GM19395 (cell line): ENCODE results near the gene MYADML2.

Experiments used
- ATAC-seq: cut with Tn5 transposase; IDR thresholded peaks from one replicate; pipeline ENCODE4 v1.9.1; 2021; ENCODE audit warnings: mild to moderate bottlenecking, moderate library complexity; ENCODE audit not compliant: unreplicated experiment

The MYADML2 gene

DNA sequence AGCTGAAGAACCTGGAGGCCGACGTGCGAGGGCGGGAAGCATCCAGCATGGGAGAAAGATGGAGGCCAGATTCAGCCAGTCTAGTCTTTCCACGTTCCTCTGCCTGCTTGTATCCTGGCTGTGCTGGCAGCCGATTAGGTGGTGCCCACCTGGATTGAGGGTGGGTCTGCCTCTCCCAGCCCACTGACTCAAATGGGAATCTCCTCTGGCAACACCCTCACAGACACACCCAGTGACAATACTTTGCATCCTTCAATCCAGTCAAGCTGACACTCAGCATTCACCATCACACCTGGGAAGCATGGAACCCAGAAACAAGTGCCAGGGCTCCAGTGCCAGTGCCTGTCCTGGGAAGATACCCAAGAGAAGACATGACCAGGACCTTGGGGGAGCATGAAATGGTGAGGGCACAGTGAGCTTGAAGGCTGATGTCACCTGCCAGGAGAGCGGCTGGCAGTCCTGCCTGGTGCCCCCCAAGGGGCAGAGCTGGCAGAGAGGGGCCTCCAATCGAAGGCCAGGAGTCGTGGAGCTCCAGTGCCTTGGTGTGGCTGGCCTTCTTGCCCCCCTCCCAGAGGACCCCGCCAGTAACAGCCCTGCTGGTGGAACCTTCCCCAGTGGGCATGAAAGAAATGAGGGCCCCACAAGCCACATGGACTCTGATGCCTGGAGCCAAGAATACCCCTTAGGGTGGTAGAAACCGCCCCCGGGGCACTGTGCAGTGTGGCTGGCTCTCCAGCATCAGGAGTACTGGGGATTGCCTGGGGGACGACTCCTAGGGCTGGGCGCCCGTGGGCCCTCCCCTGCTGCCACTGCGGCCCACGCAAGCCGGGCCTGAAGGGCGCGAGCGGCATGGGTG is 45.6 kb downstream of the MYADML2 start:
- ATAC-seq, result no peak

DNA sequence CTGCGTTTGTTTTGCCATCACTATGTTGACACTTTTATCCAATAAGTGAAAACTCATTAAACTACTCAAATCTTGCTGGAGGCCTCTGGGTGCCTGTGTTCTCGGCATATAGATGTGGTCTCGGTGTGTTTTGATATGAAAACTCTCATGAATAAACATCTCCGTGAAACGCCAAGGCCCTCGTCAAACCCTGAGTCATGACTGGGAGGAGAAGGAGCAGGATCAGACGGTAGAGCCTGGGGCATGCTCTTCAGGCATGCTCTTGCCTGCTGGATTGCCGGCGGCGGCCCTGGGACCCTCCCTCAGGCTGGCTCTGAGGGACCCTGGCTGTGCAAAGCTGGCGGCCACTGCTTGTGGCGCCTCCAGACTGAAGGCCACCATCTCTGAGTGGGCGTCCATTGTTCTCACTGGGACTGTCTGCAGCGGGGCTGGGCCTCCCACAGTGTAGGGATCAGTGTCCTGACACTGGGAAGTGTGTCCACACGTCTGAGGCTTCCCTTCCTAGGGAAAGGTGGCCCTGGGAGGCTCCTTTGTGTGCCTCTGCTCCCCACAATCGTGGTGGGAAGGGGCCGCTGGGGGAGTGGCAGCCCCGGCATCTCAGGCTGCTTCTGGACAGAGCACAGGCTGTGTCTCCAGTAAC is 46.7 kb downstream of the MYADML2 start:
- ATAC-seq, result no peak

- no peak for ATAC-seq
Observed at GRCh38 chr17:81899514-81900166, 47.4 kb downstream of the MYADML2 start.

GRCh38 chr17:81898885-81899284 is 48.1 kb downstream of the MYADML2 start:
- no peak for ATAC-seq

- no peak for ATAC-seq
Observed at GRCh38 chr17:81898029-81898866, 48.8 kb downstream of the MYADML2 start.

DNA sequence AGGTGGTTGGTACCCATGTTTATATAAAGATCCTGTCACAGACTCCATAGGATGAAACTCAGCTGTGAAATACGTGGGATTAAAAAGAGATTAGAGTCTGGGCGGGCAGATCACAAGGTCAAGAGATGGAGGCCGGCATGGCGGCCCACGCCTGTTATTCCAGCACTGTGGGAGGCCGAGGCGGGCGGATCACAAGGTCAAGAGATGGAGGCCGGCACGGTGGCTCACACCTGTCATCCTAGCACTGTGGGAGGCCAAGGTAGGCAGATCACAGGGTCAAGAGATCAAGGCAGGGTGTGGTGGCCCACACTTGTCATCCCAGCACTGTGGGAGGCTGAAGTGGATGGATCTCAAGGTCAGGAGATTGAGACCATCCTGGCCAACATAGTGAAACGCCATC is 51.6 kb downstream of the MYADML2 start:
- ATAC-seq, result no peak

DNA sequence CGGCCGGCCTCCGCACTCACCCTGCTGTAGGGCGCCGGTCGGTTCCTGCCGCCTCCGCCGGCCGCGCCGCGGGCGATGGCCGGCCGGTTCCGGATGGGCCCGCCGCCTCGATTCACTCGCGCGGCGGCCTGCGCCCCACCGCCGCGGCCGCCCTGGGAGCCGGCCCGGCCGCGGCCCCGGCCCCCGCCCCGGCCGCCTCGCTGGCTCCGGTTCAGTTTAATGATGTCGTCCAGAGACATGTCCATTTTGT is 55.8 kb downstream of the MYADML2 start:
- peak; percentile 26 for ATAC-seq

GRCh38 chr17:81890447-81891302 is 56.4 kb downstream of the MYADML2 start:
- peak; percentile 6 for ATAC-seq
